NT2/D1 (cell line): Measurements from ENCODE around the gene GSK3B.

ENCODE experiments used
- SUZ12 ChIP-seq: IDR thresholded peaks from 2 replicates; pipeline ENCODE4 v1.6.1; 2011; ENCODE audit not compliant: insufficient read length, insufficient read depth; ENCODE audit errors: extremely low read depth
- ZNF274 ChIP-seq: IDR thresholded peaks from 2 replicates; pipeline ENCODE4 v1.6.1; 2011; ENCODE audit warnings: mild to moderate bottlenecking, low read depth, low read length

DNA sequence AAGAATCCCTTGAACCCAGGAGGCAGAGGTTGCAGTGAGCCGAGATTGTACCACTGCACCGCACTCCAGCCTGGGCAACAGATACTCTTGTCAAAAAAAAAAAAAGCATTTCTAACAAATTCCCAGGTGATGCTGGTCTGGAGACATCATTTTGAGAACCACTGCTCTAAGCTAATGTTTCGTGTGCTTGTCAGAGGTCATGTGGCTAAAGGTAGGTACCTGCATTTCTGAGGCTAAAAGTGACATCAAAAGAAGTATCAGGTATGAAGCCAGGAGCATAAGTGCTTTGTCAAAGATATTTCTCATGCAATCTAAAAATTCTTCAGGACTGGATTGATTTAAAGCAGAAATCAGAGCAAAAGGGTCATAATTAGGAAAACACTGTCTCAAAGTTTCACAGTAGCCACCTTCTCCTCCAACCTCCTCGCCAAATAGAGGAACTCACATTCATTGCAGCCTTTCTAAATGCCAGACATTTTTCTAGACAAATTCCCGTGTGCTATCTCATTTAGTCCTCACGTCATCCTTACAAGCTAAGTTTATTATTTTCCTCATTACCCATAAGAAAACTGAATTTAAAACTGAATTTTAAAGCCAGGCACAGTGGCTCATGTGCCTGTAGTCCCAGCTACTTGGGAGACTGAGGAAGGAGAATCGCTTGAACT is 25.7 kb upstream of the GSK3B start:
- TF ChIP-seq SUZ12, result no peak
- no peak for TF ChIP-seq ZNF274
